ENCODE measurements around the gene CNOT11.
A peak's percentile ranks its signal among the peaks of the same experiment; 100 is the strongest.
"Not testable (repeated sequence)": the region's sequence is repeated elsewhere in the genome, so short reads cannot be mapped to it uniquely, and the experiment has no call there.

Gene CNOT11

DNA sequence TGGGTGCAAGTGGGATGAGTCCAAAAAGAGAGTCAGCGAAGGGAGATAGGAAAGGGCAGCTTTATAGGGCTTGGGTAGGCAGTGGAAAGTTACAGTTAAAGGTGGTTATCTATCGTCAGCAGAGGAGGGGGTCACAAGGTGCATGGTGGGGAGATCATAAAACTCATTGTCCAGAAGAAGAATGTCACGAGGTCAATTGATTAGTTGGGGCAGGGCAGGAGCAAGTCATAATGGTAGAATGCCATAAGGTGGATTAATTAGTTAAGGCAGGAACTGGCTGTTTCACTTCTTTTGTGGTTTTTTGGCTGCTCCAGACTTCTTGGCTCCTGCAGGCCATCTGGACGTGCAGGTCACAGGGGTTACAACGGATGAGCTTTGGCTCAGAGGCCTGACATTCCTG, 3.9 kb upstream of the CNOT11 start:
- DNase-seq: not testable (repeated sequence)

DNA sequence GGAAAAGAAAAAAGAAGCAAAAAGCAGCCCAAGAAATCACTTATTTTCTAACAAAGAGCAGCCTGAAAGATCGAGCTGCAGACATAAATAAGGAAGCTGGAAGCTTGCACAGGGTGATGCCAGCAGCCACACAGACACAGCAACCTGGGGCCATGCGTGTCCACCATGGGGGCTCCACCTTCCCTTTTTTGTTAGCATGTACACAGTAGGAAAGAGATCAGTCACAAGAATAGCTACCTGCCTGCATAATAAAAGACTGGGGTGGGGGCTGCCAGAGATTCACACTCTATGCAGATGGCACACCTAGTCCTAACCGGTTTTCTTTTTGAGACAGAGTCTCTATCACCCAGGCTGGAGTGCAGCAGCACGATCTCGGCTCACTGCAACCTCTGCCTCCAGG, 2.9 kb upstream of the CNOT11 start:
- no peak for DNase-seq

DNA sequence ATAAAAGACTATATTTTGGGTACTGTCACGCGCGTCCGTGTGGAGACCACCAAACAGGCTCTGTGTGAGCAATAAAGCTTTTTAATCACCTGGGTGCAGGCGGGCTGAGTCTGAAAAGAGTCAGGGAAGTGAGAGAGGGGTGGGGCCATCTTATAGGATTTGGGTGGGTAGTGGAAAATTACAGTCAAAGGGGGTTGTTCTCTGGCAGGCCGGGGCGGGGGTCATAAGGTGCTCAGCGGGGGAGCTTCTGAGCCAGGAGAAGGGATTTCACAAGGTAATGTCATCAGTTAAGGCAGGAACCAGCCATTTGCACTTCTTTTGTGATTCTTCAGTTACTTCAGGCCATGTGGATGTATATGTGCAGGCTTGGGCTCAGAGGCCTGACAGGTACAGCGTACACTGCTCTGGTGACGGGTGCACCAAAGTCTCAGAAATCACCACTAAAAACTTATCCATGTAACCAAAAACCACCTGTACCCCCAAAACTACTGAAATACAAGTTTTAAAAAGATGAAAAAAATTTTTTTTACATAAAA, 1.4 kb upstream of the CNOT11 start:
- not testable (repeated sequence) for DNase-seq

DNA sequence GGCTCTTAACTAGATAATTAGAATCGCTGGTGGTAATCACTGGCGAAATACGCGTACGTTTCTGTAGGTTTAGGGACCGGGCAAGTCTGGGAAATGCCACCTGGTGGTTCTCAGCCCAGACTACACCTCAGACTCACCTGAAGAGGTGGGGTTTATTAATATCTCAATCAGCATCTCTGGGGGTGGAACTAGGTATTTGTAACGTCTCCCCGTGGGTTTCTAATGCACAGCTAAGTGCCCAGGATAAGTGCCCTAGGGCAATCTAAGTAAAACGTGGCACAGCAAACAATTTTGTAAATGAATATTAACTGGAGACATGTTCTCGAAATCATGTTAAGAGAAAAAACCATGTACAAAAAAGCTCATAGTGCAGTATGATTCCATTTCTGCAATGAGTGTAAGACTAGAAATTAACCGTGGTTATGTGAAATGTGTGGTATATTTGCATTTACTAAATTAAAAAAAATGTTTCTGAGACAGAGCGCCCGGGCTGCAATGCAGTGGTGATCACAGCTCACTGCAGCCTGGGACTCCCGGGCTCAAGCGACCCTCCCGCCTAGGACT, 760 bp upstream of the CNOT11 start:
- peak; percentile 37 for DNase-seq

DNA sequence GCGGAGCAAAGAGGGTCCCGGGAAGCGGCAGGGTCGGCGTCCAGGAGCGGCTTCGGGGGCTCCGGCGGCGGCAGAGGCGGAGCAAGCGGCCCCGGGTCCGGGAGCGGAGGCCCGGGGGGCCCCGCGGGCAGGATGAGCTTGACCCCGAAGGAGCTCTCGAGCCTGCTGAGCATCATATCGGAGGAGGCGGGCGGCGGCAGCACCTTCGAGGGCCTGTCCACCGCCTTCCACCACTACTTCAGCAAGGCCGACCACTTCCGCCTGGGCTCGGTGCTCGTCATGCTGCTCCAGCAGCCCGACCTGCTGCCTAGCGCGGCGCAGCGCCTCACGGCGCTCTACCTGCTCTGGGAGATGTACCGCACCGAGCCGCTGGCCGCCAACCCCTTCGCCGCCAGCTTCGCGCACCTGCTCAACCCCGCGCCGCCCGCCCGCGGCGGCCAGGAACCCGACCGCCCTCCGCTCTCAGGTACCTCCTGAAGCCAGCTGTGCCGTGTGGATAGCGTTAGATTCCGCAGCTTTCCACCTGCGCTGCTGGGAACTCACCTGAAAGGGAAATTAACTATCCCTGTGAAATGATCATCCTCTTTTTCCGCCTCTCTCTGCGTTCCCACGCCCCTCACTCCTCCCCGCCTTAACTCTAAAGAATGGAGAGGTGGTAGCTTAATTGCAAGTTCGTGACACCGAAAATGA, 472 bp downstream of the CNOT11 start:
- no peak for DNase-seq

DNA sequence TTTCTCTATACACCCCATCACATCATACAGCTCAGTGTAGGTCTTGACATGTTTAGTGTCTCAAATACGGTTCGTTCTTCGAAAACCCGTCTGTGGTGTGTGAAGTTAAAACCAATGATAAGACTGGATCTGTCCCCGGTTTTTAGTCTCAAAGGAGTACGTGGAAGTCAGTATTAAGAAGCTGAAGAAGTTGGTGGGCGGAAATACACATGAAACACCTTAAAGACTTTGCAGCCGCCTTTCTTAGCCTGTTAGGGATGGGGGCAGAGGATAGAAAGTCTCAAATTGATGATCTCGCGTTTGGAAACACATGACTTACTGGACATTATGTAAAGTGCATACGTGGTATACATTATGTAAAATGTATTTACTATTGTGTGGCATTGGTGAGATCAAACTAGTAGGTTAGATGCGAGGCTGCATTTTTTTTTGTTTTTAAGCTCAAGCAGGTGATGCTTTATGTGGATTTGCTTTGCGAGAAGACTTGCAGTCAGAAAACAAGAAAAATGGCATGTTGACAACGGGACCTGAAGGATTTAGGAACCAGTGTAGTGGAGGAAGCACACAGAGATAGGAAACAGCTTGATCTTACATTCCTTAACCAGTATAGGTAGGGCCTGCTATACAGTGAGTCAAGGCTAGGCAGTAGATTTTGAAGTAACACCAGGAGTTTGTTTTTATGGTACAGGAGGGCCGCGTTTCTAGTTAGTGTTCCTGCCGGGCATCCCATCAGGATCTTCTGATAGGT, 1.2 kb downstream of the CNOT11 start:
- DNase-seq: no peak

DNA sequence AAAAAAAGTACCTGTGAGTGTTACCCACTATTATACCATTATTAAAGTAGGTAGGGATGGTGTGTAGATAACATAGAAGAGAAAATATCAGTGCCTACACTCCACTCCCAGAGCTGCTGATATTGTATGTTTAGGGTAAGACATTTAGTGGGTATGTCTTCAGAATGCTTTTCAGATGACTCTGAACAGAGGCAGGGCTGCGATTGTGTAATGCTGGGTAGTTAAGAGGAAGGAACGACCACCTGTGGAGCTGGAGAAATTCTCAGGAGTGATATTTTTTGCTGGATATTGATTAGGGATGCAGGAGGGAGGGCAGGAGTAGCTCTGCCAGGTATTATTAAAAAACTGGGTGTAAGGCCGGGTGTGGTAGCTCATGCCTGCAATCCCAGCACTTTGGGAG, 2.8 kb downstream of the CNOT11 start:
- no peak for DNase-seq

DNA sequence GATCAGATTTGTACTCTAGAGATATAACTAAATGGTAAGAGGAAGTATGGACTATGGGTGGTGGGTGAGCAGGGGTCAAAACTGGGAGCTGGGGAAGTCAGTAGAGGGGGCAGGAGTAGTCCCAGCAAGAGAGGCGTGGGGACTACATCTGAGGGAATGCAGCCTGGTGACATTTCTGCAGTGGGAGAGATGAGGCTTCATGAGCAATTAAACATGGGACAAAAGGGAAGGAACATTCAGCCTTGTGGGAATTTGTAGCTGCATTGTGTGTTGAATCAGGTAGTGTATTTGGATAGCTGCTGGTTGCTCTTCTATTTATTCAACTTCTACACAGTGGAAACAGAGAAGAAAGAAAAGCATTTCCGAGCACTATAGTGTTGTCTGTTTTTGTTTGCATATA, 3.6 kb downstream of the CNOT11 start:
- DNase-seq: no peak

DNA sequence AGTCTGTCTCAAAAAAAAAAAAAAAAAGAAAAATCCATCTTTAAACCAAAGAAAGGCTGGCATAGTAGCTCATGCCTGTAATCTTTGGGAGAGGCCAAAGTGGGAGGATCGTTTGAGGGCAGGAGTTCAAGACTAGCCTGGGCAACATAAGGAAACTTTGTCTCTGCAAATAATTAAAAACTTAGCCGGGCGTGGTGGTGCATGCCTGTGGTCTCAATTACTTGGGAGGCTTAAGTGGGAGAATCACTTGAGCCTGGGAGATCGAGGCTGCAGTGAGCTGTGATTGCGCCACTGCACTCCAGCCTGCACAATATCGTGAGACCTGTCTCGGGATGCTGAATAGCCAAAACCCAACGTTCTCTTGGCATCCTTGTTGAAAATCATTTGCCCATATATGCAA, 6.1 kb downstream of the CNOT11 start:
- DNase-seq: no peak

DNA sequence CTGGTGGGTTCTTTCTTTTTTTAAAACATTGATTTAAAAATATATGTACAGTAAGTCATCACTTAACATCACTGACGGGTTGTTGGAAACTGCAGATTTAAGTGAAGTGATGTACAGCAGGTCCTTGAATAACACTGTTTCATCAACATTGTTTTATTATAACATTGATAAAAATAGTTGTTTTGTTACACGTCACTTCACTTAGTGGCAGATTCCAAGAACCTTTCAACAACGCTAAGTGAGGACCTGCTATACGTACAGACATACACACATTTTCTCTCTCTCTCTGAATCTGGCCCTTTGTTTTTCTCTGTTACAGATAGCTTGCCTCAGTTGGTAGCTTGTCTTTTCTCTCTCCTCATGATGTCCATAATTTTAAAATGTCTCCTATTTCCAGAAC, 9.5 kb downstream of the CNOT11 start:
- no peak for DNase-seq

DNA sequence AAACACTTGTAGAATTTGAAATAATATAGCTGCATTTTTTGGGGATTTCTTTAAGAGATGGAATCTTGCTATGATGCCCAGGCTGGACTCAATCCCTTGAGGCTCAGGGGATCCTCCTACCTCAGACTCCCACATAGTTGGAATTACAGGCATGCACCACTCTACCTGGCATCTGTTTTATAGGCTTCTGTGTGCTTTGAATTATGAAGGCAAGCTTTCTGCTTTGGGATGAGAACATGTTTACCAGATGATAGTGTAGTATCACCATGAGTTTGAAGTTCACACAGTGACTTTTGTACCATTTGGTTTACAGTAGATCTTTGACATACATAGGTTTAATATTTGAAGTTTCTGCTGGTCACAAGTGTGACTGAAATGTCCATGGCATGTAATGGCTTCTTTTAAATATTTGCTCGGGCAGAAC, 10.7 kb downstream of the CNOT11 start:
- DNase-seq: no peak

DNA sequence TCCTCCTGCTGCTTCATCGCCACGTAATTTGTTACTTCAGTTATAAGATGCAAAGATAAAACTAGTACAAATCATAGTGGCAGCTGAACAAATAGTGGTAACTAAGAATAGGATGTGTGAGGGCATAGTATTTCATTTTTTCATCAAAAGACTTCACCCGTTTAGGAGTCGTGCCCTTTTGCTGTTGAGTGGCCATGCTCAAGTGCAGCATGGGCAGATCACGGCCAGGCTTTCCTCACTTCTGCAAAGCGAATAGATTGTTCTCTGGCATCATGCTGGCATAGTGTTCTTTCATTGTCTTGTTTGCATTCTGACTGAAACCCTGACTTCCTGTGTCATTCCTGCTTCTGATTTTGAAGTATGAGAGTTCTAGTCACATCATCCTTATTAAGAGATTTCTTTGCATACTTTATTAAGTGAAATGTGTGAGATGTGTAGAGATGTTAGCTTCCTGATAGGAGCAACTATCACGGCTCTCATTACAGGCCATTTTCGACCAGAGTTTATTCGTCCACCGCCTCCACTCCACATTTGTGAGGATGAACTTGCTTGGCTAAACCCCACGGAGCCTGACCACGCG, 11.8 kb downstream of the CNOT11 start:
- no peak for DNase-seq

DNA sequence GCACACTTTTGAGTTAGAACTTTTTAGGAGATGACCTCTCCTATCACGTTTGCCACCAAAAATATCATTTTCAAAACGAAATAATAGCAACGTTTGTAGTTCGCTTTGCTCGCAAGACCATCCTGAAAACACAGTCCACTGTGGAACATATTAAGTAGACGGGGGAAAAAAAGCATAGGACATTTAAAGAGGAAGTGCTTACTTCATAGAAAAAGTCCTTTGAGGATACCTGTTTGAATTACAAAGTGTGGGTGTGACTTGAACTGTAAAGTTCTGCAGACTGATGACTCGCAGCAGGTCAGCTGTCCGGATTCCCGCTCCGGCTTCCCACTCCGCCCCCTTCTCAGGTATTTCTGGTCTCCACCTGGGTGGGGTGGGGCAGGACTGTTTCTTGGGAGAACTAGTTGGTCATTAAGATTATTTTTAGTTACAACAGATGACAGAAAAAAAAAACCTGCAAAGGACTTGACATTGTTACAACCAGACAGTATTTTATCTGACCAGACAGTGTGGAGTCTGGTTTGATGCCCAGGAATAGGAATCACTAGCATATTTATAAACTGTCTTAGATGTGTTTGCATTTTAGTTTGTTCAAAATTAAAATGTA, 13.3 kb downstream of the CNOT11 start:
- DNase-seq: no peak

DNA sequence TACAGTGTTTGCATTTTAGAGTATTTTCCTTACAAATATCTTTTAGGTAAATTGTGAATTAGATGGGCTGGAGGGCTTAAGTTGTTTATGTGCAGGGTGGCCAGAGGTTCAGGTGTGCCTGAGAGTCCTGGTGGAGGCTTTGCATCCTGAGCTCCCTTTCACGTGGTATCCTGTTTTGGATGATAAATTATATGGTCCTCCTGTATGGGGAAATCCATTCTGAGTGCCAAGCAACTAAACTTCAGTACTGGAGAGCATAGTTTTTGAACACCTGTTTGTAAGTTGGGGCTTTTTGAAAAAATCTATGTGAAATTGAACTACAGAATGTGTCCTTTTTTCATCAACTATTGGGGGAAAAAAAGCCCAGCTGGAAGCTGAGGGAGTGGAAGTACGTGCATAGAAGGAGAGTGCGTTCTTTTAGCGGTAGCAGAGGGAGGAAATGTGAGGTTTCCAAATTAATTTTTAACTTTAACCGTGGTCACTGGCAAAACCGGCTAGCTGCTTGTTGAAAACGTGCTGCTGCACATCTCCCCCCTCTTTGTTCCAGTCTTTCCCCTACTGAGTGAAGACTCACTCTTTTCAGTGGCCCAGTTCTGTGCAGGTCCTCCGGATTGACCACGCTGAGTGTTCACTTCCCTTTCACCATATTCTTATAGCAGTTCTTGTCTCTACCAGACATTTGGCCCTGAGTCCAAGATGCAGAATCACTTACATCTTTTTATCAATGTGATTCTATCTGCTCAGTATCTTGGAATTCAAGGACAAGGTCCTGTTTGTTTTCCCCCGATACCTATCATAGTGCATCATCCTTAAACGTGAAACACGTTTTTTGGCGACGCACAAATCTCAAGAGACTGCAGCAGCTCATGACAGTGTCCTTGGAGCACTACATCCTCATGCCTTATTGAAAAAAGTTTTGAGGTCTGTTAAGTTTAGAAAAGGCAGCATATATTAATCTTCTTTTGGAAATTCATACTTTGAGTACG, 15.3 kb downstream of the CNOT11 start:
- no peak for DNase-seq

DNA sequence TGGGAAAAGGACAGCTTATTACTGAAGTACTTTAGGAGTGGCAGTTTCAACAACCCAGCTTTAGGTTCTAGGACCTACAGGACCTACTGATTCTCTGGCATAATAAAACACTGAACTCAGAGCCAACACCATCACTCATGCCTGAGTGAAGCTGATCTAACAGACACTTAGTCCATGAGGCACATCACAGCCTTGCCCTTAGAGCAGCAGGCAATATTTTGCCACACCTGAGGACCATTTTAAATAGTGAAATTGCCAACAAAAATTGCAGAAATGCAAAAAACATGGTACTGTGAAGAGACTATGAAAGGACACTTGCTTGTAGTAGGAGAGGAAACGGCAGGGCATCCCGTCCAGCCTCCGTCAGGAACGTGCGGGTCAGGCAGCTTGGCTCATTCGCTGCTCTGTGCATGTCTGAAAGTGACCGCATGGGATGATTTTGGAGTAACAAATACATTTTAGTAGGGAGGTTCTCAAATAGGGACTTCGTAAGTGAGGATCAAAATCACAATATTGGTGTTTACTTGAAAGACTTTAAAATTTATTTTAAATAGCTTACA, 18.1 kb downstream of the CNOT11 start:
- no peak for DNase-seq

DNA sequence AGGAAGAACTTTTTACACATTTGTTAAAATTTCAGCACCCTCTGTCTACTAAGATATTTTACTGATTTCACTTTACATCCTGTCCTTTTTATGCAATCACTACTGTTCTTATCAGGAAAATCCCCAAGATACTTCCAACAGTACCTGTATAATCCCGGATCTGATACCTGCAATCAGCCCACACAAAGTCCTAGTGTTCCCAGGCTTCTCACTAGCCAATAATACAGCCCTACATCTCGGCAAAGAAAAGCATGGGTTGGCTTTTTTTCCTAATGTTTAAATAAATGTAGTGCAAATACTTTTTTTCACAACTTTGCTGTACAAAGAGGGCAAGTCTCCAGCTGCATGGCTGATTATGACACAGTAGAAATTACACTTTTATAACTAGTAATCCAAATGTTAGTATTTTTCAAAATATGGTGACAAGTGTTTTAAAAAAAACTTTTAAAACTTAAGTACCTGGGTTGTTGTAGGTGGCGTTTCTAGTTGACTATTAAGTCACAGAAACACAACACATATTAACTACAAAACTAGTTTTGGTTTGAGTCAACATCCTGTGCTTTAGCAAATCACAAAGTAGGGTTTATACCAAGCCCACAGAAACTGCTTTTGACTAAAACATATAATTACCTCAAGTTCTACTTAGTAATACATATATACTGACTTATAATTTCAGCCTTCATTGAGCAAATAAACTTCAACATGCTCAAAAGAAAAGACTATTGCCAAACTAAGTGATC, 19.5 kb downstream of the CNOT11 start:
- no peak for DNase-seq

DNA sequence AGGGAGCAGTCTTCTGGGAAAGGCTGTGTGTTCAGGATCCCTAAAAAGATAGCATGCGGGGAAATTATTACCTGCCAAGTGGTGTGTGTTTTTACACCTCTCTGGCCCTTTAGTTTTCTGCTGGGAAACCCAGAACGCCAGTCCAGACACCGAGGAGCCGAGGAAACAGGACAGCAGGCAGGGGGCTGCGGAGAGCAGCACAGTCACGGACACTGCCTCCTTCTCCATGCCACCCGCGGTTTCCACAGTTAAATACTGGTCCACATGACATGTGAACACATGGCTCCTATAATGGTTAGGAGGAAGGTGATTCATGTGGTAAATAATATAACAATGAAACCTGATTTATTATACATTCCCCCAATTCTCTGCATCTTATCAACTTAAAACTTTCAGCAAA, 20.4 kb downstream of the CNOT11 start:
- no peak for DNase-seq

DNA sequence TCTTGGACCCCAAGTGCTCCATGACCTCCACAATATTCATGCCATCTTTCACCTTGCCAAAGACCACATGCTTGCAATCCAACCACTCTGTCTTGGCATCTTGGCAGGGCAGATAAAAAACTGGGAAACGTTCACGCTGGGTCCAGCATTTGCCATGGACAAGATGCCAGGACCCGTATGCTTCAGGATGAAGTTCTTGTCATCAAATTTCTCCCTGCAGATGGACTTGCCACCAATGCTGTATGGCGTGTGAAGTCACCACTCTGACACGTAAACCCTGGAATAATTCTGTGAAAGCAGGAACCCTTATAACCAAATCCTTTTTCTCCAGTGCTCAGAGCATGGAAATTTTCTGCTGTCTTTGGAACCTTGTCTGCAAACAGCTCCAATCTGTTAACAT, 21.5 kb downstream of the CNOT11 start:
- no peak for DNase-seq

DNA sequence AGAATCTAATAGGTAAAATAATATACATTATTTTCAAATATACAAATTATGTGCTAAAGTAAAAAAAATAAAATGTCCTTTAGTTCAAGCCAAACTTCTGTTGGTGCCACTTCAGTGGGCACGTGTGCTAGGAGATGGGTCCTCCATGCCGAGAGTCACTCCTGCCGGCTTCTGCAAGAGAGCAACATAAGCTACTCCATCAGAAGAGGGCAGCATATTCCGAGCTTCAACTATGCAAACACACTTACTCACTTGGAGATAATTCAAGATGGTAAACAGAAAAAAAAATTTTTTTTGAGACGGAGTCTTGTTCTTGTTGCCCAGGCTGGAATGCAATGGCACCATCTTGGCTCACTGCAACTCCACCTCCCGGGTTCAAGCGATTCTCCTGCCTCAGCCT, 24.4 kb downstream of the CNOT11 start:
- DNase-seq: no peak

DNA sequence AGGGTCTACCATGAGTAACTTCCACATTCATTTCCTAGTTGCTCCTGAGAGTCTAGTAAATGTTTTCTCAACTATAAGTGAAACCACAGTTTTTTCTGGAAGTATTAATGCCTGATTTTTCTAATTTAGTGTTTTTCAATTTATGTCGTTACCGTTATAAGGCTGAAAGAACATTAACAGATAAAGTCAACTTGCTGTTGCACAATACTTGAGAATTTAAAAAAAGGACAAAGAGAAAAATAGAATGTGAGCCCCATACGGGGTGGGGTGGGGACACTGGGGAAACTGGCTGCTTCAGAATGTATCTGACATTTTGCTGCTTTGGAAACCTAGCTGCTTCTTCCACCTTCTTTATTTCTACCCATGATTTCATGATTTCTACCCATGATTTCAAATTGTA, 26.2 kb downstream of the CNOT11 start:
- no peak for DNase-seq

DNA sequence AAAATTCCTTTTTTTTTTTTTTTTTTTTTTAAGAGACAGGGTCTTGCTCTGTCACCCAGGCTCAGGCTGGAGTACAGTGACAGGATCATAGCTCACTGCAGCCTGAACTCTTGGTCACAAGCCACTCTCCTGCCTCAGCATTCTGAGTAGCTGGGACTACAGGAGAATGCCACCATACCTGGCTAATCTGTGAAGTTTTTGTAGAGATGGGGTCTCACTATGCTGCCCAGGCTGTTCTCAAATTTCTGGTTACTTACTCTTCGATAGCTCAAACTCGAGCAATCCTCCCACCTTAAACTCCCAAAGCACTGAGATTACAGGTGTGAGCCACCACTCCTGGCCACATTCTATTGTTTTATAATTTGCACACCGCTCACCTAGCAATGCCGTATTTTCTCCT, 28.8 kb downstream of the CNOT11 start:
- no peak for DNase-seq

All from NCI-H1436 treated with DMSO at 0.1 percent for 48 hours (cell line).